Prostate gland (tissue), 2 donors: ENCODE data around the gene VAV2. TPM values are rescaled to one million over a fixed set of nuclear protein-coding genes. Genes with fewer than 3 reads are reported as not detected.

Experiments used
- DNase-seq: peaks from one replicate; pipeline ENCODE4 v3.0.0-alpha.2; 2019; ENCODE audit warnings: low spot score
- H3K27ac ChIP-seq, 2 donors: fragments of 200-600 bp; sonication (generic); 2 replicates each; pipeline ENCODE4 v1.5.1; 2017 to 2019
- H3K27me3 ChIP-seq: fragments of 200-600 bp; sonication (generic); replicated peaks from 2 replicates; pipeline ENCODE4 v1.5.1; 2019; ENCODE audit not compliant: insufficient read depth
- H3K36me3 ChIP-seq, 2 donors: fragments of 200-600 bp; sonication (generic); 1 replicate in 1 of 2; 2 replicates in 1 of 2; pipeline versions ENCODE4 v1.5.1 to v1.8.1; 2017 to 2019
- H3K4me1 ChIP-seq: fragments of 200-600 bp; sonication (generic); replicated peaks from 2 replicates; pipeline ENCODE4 v1.5.1; 2019
- H3K4me3 ChIP-seq, 2 donors: fragments of 200-600 bp; sonication (generic); 2 replicates each; pipeline ENCODE4 v1.5.1; 2017 to 2019
- H3K9me3 ChIP-seq: fragments of 200-600 bp; sonication (generic); 2 replicates; pipeline ENCODE4 v1.5.1; 2017
- CTCF ChIP-seq, 4 experiments: fragments of 200-600 bp in 2 of 4; fragments of 450-650 bp in 2 of 4; sonication (generic) in 2 of 4; IDR thresholded peaks; 1 replicate in 3 of 4; 2 replicates in 1 of 4; pipeline ENCODE4 v1.5.1; 2016 to 2019; ENCODE audit warnings: antibody characterized with exemption in 4 of 4, mild to moderate bottlenecking in 2 of 4, moderate library complexity in 2 of 4
- POLR2A ChIP-seq: fragments of 450-650 bp; IDR thresholded peaks from one replicate; pipeline ENCODE4 v1.6.1; 2016; ENCODE audit warnings: antibody characterized with exemption, mild to moderate bottlenecking
- POLR2AphosphoS5 ChIP-seq: sonication (generic); formaldehyde crosslinking; IDR thresholded peaks from one replicate; pipeline ENCODE4 v1.6.1; 2017; ENCODE audit warnings: antibody characterized with exemption
- WGBS: methylation state at CpG from one replicate; pipeline ENCODE4 v1.1.5; 2018; 5-methylcytosine and 5-hydroxymethylcytosine counted together
- intact Hi-C: fragments of 100-400 bp; cut with DNase I; formaldehyde crosslinking; loops from one replicate; pipeline ENCODE4 v1.14.2; 2022
- total RNA-seq, 2 donors: library from RNA; depleted of rRNA; stranded (reverse); fragments of >200 nt; gene quantifications; one replicate each; pipeline ENCODE4 v1.1.0, GENCODE V29; 2016

The VAV2 gene
- total RNA-seq, 2 donors from 2014 or later: 13.5 to 19.5 TPM

GRCh38 chr9:133874060-133874657 lies 118.0 kb downstream of the VAV2 start:
- H3K27ac ChIP-seq: no peak overlapping the region
- H3K36me3 ChIP-seq: no peaks in the 10 kb centered on the region

DNA sequence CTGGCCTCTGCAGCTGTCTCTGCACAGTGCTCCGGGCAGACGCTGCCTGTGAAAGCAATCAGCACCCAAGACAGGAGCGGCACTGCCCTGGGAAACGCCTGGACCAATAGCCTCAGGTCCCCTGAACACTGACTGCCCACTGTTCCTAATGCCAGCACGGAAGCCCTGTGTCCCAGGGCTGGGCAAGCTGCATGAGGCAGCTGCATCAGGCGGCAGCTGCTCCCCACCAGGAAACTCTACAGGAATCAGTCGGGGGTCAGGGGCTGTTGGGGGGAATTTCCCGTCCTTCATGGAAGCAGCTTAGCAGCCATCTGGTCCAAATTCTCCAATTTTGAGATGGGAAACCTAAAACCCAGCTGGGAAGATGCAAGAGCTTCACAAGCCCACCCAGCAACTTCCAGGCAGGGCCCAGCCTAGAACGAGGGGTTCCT lies 118.6 kb downstream of the VAV2 start:
- WGBS: 59% methylated on average over 9 of the region's 9 CpGs
- intact Hi-C loops: no loop called here

More at GRCh38 chr9:133874060-133874657, 118.0 kb downstream of the VAV2 start:
- Histone ChIP-seq H3K4me1 (peaks cover 15% of the 10 kb centered on the region), H3K27me3 (no peaks in the 10 kb centered on the region), H3K9me3 (no peaks in the 10 kb centered on the region), H3K4me3 (no peak overlapping the region)
- DNase-seq: peak; percentile 70
- peak; percentile 72 for TF ChIP-seq POLR2AphosphoS5
- peak in 1 of 4 experiments; percentile 11 for TF ChIP-seq CTCF (IDR thresholded peaks at IDR 0.05)
- TF ChIP-seq POLR2A: no peak
- intact Hi-C loops: no loop called here
- WGBS: 54% methylated on average over 10 of the region's 14 CpGs

DNA sequence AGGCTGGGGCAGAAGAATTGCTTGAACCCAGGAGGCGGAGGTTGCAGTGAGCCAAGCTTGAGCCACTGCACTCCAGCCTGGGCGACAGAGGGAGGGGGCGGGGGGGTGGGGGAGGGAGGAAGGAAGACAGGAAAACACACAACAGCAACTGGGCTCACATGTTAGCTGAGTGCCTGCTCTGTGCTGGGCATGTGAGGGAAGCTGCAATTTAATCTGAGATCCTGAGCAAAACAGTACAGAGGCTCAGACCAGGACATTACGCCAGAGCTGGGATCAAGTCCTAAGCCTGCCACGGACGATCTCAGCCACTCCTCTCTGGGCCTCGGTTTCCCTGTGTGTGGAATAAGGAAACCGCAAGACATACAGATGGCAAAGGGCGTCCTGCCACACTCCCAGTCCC lies 119.1 kb downstream of the VAV2 start:
- WGBS: 82% methylated on average over 9 of the region's 9 CpGs
- Histone ChIP-seq H3K4me1 (peaks cover 15% of the 10 kb centered on the region), H3K27ac (no peak overlapping the region), H3K36me3 (no peaks in the 10 kb centered on the region), H3K27me3 (no peaks in the 10 kb centered on the region), H3K9me3 (no peaks in the 10 kb centered on the region), H3K4me3 (no peak overlapping the region)
- DNase-seq: no peak
- no peak for TF ChIP-seq POLR2AphosphoS5
- TF ChIP-seq POLR2A: no peak
- TF ChIP-seq CTCF (IDR thresholded peaks at IDR 0.05): no peak
- intact Hi-C loops: no loop called here

More for the DNA sequence above, 118.6 kb downstream of the VAV2 start:
- Histone ChIP-seq H3K27ac (no peak overlapping the region), H3K9me3 (no peaks in the 10 kb centered on the region), H3K27me3 (no peaks in the 10 kb centered on the region), H3K4me3 (no peak overlapping the region), H3K4me1 (peaks cover 15% of the 10 kb centered on the region), H3K36me3 (no peaks in the 10 kb centered on the region)
- no peak for DNase-seq
- TF ChIP-seq CTCF (IDR thresholded peaks at IDR 0.05) (no peak), POLR2AphosphoS5 (no peak), POLR2A (no peak)

DNA sequence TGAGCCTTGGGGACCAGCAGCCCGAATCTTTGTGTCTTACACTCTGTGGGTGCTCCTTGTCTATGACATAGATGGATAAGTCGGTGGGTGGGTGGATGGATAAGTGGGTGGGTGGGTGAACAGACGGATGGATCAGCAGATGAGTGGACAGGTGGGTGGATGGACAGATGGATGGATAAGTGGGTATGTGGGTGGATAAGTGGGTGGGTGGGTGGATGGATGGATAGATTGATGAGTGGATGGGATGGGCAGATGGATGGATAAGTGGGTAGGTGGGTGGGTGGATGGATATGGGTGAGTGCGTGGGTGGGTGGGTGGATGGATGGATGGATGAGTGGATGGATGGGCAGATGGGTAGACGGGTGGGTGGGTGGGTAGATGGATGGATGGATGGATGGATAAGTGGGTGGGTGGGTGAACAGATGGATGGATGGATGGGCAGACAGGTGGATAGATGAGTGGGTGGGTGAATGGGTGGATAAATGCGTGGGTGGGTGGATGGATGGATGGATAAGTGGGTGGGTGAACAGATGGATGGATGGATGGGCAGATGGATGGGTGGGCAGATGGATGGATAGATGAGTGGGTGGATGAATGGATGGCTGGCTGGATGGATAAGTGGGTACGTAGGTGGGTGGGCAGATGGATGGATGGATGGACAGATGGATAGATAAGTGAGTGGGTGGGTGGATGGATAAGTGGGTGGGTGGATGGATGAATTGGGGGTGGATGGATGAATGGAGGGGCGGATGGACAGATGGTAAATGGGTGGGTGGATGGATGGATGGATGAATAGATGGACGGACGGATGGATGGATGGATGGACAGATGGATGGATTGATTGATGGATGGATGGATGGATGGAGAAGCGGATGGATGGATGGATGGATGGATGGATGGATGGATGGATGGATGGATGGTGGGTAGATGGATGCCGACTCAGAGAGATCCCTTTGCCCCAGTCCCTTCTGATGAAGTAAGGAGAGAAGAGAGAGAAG lies 121.2 kb downstream of the VAV2 start:
- Histone ChIP-seq H3K27ac (no peak overlapping the region), H3K4me1 (peaks cover 15% of the 10 kb centered on the region), H3K36me3 (no peaks in the 10 kb centered on the region), H3K9me3 (no peaks in the 10 kb centered on the region), H3K27me3 (no peaks in the 10 kb centered on the region), H3K4me3 (no peak overlapping the region)
- TF ChIP-seq CTCF (IDR thresholded peaks at IDR 0.05) (no peak), POLR2AphosphoS5 (no peak), POLR2A (no peak)
- 88% methylated on average over 12 of the region's 12 CpGs for WGBS
- DNase-seq: no peak
- intact Hi-C loops: no loop called here
